ENCODE data around the gene CLEC17A. TPM values are rescaled to one million over a fixed set of nuclear protein-coding genes. Genes with fewer than 3 reads are reported as not detected.

Gene CLEC17A
- total RNA-seq, 2 experiments from 2014 or later, result 27.4 to 51.1 TPM

- POLR2A ChIA-PET, result no interaction called here
- TF ChIP-seq CTCF (conservative IDR thresholded peaks at IDR 0.05; ENCODE audit: low read length) (no peak), EZH2phosphoT487 (IDR thresholded peaks at IDR 0.05; ENCODE audit: borderline replicate concordance, low read depth, low read length) (no peak)
These were observed 72.1 kb downstream of the CLEC17A start for GRCh38 chr19:14654786-14655560.

GRCh38 chr19:14655726-14656125 is 72.8 kb downstream of the CLEC17A start:
- no TSS peak for BruUV-seq (replicated peaks)
- Histone ChIP-seq H3K4me1 (ENCODE audit: insufficient read depth, low read length, poor library complexity, severe bottlenecking) (no peaks in the 10 kb centered on the region), H3K4me2 (ENCODE audit: low read length) (no peak overlapping the region), H2AFZ (ENCODE audit: low read length) (no peak overlapping the region), H4K20me1 (ENCODE audit: insufficient read depth, low read length) (no peaks in the 10 kb centered on the region), H3K4me3 (ENCODE audit: low read depth, low read length, poor library complexity, severe bottlenecking) (no peak overlapping the region), H3K9me3 (ENCODE audit: low read length) (no peaks in the 10 kb centered on the region), H3K36me3 (ENCODE audit: insufficient read depth, low read length) (no peaks in the 10 kb centered on the region), H3K27ac (ENCODE audit: low read depth, low read length, poor library complexity, severe bottlenecking) (no peak overlapping the region), H3K9me2 (ENCODE audit: insufficient read depth, low read length) (no peaks in the 10 kb centered on the region), H3K79me2 (ENCODE audit: insufficient read depth, low read depth, low read length) (no peaks in the 10 kb centered on the region)
- TF ChIP-seq EZH2phosphoT487 (IDR thresholded peaks at IDR 0.05; ENCODE audit: borderline replicate concordance, low read depth, low read length) (no peak), CTCF (conservative IDR thresholded peaks at IDR 0.05; ENCODE audit: low read length) (no peak)
- DNase-seq (ENCODE audit: low spot score), result no peak
- intact Hi-C loops (cut with micrococcal nuclease; ENCODE audit: unreplicated experiment), result no loop called here
- ChIA-PET POLR2A (interaction anchor here (0.9 kb wide), 1 partner anchor 23 kb away, joined by 3 read pairs; no protein-coding TSS in a partner anchor), CTCF (ENCODE audit: unreplicated experiment) (no interaction called here)

More at GRCh38 chr19:14654786-14655560, 72.1 kb downstream of the CLEC17A start:
- H3K27ac ChIP-seq (ENCODE audit: low read depth, low read length, poor library complexity, severe bottlenecking), result no peak overlapping the region
- no TSS peak for BruUV-seq (replicated peaks)
- H3K4me2 ChIP-seq (ENCODE audit: low read length), result no peak overlapping the region
- H3K4me3 ChIP-seq (ENCODE audit: low read depth, low read length, poor library complexity, severe bottlenecking), result no peak overlapping the region
- no peak overlapping the region for H2AFZ ChIP-seq (ENCODE audit: low read length)
- no peaks in the 10 kb centered on the region for H3K9me3 ChIP-seq (ENCODE audit: low read length)
- H3K4me1 ChIP-seq (ENCODE audit: insufficient read depth, low read length, poor library complexity, severe bottlenecking), result no peaks in the 10 kb centered on the region
- no peaks in the 10 kb centered on the region for H4K20me1 ChIP-seq (ENCODE audit: insufficient read depth, low read length)
- DNase-seq (ENCODE audit: low spot score), result no peak
- intact Hi-C loops (cut with micrococcal nuclease; ENCODE audit: unreplicated experiment), result no loop called here
- H3K9me2 ChIP-seq (ENCODE audit: insufficient read depth, low read length), result no peaks in the 10 kb centered on the region
- no peaks in the 10 kb centered on the region for H3K36me3 ChIP-seq (ENCODE audit: insufficient read depth, low read length)
- no peaks in the 10 kb centered on the region for H3K79me2 ChIP-seq (ENCODE audit: insufficient read depth, low read depth, low read length)
- CTCF ChIA-PET (ENCODE audit: unreplicated experiment), result no interaction called here

DNA sequence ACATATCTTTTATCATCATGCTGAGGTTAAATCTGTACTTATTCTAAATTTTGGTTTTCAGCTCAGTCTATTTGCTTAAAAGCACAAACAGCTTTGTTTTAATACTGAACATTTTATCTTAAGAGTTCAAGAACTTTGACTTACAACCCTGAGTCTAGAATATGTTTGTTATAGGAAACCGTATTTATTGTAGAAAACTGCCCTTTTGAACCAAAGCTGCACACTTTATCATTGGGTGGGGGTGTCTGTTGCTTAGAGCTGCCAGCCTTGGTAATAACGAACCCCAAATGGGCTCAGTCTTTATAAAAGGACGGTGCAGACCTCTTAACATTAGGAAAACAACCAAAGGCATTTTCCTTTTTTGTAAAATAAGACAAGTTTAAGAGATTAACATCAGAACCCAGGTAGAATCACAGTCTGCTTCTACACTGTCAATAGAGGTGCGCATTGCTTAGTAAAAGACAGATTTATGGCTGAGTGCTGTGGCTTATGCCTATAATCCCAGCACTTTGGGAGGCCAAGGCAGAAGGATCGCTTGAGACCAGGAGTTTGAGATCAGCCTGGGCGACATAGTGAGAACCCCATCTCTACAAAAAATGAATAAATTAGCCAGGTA is 77.1 kb downstream of the CLEC17A start:
- Histone ChIP-seq H3K9me3 (ENCODE audit: low read length) (no peaks in the 10 kb centered on the region), H3K4me1 (ENCODE audit: insufficient read depth, low read length, poor library complexity, severe bottlenecking) (no peaks in the 10 kb centered on the region), H3K36me3 (ENCODE audit: insufficient read depth, low read length) (no peaks in the 10 kb centered on the region), H2AFZ (ENCODE audit: low read length) (no peak overlapping the region), H3K4me3 (ENCODE audit: low read depth, low read length, poor library complexity, severe bottlenecking) (no peak overlapping the region), H3K9me2 (ENCODE audit: insufficient read depth, low read length) (no peaks in the 10 kb centered on the region), H3K4me2 (ENCODE audit: low read length) (no peak overlapping the region), H3K27ac (ENCODE audit: low read depth, low read length, poor library complexity, severe bottlenecking) (no peak overlapping the region), H3K79me2 (ENCODE audit: insufficient read depth, low read depth, low read length) (no peaks in the 10 kb centered on the region), H4K20me1 (ENCODE audit: insufficient read depth, low read length) (no peaks in the 10 kb centered on the region)
- intact Hi-C loops (cut with micrococcal nuclease; ENCODE audit: unreplicated experiment), result no loop called here
- no peak for TF ChIP-seq EZH2phosphoT487 (IDR thresholded peaks at IDR 0.05; ENCODE audit: borderline replicate concordance, low read depth, low read length)
- TF ChIP-seq CTCF (conservative IDR thresholded peaks at IDR 0.05; ENCODE audit: low read length), result no peak
- ChIA-PET POLR2A (no interaction called here), CTCF (ENCODE audit: unreplicated experiment) (no interaction called here)
- BruUV-seq (replicated peaks), result no TSS peak
- no peak for DNase-seq (ENCODE audit: low spot score)

Measured in OCI-LY7 (cell line).